IMR-90 (cell line): ENCODE measurements around the gene KIAA1143. TPM values are rescaled to one million over a fixed set of nuclear protein-coding genes. Genes with fewer than 3 reads are reported as not detected.

Experiments used
- ATAC-seq: fragments of 200-7000 bp; cut with Tn5 transposase; 2 replicates; pipeline ENCODE4 v1.9.1; 2020; ENCODE audit warnings: low read depth, mild to moderate bottlenecking, moderate library complexity
- BruUV-seq: library from RNA; stranded (reverse); fragments of 400-500 nt; replicated peaks from 2 replicates; lab custom pipeline; 2021; lab: Mats Ljungman, UMichigan
- CTCF ChIA-PET: fragments of 300-600 bp; formaldehyde crosslinking; extraction: SDS; loops from one replicate; lab custom pipeline; 2021; ENCODE audit warnings: antibody characterized with exemption; lab: Yijun Ruan, JAX
- POLR2A ChIA-PET: fragments of 300-600 bp; sonication (Branson Sonifier 250); formaldehyde crosslinking; loops from one replicate; lab custom pipeline; 2022; ENCODE audit warnings: antibody characterized with exemption; ENCODE audit not compliant: unreplicated experiment; lab: Charles Lee
- DNase-seq: peaks from one replicate; pipeline ENCODE4 v3.0.0; 2013
- H2AFZ ChIP-seq: replicated peaks from 2 replicates; pipeline ENCODE3; 2013; ENCODE audit warnings: low read length, mild to moderate bottlenecking; ENCODE audit not compliant: poor library complexity
- H2AK5ac ChIP-seq: 2 replicates; pipeline ENCODE4 v1.6.1; 2013; ENCODE audit warnings: low read depth, low read length, inconsistent platforms
- H2AK9ac ChIP-seq: replicated peaks from 2 replicates; pipeline ENCODE3; 2013; ENCODE audit warnings: mild to moderate bottlenecking, low read depth, low read length, moderate library complexity; ENCODE audit not compliant: poor library complexity
- H2BK120ac ChIP-seq: 2 replicates; pipeline ENCODE4 v1.6.1; 2013; ENCODE audit warnings: low read depth, low read length, inconsistent platforms
- H2BK15ac ChIP-seq: 3 replicates; pipeline ENCODE4 v1.6.1; 2013; ENCODE audit warnings: low read depth, low read length, inconsistent platforms
- H2BK20ac ChIP-seq: 2 replicates; pipeline ENCODE4 v1.6.1; 2013; ENCODE audit warnings: low read depth, mild to moderate bottlenecking, inconsistent platforms, low read length, moderate library complexity
- H2BK5ac ChIP-seq: 2 replicates; pipeline ENCODE4 v1.6.1; 2013; ENCODE audit warnings: mild to moderate bottlenecking, low read depth, low read length, inconsistent platforms; ENCODE audit not compliant: poor library complexity, severe bottlenecking
- H3K14ac ChIP-seq: replicated peaks from 2 replicates; pipeline ENCODE4 v1.6.1; 2013; ENCODE audit warnings: low read depth, low read length, inconsistent platforms
- H3K18ac ChIP-seq: 2 replicates; pipeline ENCODE4 v1.6.1; 2013; ENCODE audit warnings: low read depth, low read length, control low read depth
- H3K23ac ChIP-seq: 2 replicates; pipeline ENCODE4 v1.6.1; 2013; ENCODE audit warnings: low read depth, low read length, inconsistent platforms
- H3K27ac ChIP-seq: 2 replicates; pipeline ENCODE4 v1.5.1; 2013; ENCODE audit warnings: mild to moderate bottlenecking, control low read depth, low read length; ENCODE audit not compliant: insufficient read depth
- H3K27me3 ChIP-seq: 2 replicates; pipeline ENCODE4 v1.6.1; 2013; ENCODE audit warnings: low read length; ENCODE audit not compliant: control insufficient read depth, insufficient read depth
- H3K36me3 ChIP-seq: 2 replicates; pipeline ENCODE4 v1.6.1; 2013; ENCODE audit warnings: low read length, mixed read lengths; ENCODE audit not compliant: control insufficient read depth, insufficient read depth
- H3K4ac ChIP-seq: 2 replicates; pipeline ENCODE4 v1.6.1; 2013; ENCODE audit warnings: low read depth, low read length, inconsistent platforms
- H3K4me1 ChIP-seq: 2 replicates; pipeline ENCODE4 v1.6.1; 2013; ENCODE audit warnings: low read length, mixed read lengths; ENCODE audit not compliant: control insufficient read depth, insufficient read depth
- H3K4me2 ChIP-seq: 2 replicates; pipeline ENCODE4 v1.6.1; 2013; ENCODE audit warnings: low read depth, mild to moderate bottlenecking, control low read depth, low read length, moderate library complexity
- H3K4me3 ChIP-seq: 2 replicates; pipeline ENCODE4 v1.5.1; 2013; ENCODE audit warnings: low read depth, mild to moderate bottlenecking, control low read depth, low read length, moderate library complexity; ENCODE audit not compliant: insufficient read depth
- H3K56ac ChIP-seq: 2 replicates; pipeline ENCODE4 v1.6.1; 2013; ENCODE audit warnings: low read length, inconsistent platforms; ENCODE audit not compliant: insufficient read depth; ENCODE audit errors: extremely low read depth
- H3K79me1 ChIP-seq, 2 experiments: 2 replicates each; pipeline ENCODE4 v1.6.1; 2013; ENCODE audit warnings: low read length in 2 of 2, inconsistent platforms in 1 of 2, low read depth in 1 of 2
- H3K9ac ChIP-seq: 2 replicates; pipeline ENCODE4 v1.6.1; 2013; ENCODE audit warnings: low read depth, low read length, control low read depth
- H3K9me1 ChIP-seq: 2 replicates; pipeline ENCODE4 v1.6.1; 2013; ENCODE audit warnings: low read length, inconsistent platforms; ENCODE audit not compliant: insufficient read depth
- H3K9me3 ChIP-seq: 2 replicates; pipeline ENCODE4 v1.6.1; 2013; ENCODE audit warnings: low read length; ENCODE audit not compliant: control insufficient read depth, insufficient read depth
- H4K20me1 ChIP-seq: 2 replicates; pipeline ENCODE4 v1.6.1; 2013; ENCODE audit warnings: low read length, inconsistent platforms; ENCODE audit not compliant: insufficient read depth
- H4K5ac ChIP-seq: 2 replicates; pipeline ENCODE4 v1.6.1; 2013; ENCODE audit warnings: mild to moderate bottlenecking, low read depth, low read length, control low read depth
- H4K8ac ChIP-seq, 2 experiments: 2 replicates each; pipeline ENCODE4 v1.6.1; 2013; ENCODE audit warnings: low read depth in 2 of 2, low read length in 2 of 2, control low read depth in 1 of 2, inconsistent platforms in 1 of 2
- H4K91ac ChIP-seq: 2 replicates; pipeline ENCODE4 v1.6.1; 2013; ENCODE audit warnings: low read depth, low read length, inconsistent platforms; ENCODE audit not compliant: insufficient read depth
- CEBPB ChIP-seq: IDR thresholded peaks from 2 replicates; pipeline ENCODE4 v1.6.1; 2012; ENCODE audit warnings: low read depth, low read length, improper control_type of control experiment
- CHD1 ChIP-seq: IDR thresholded peaks from 2 replicates; pipeline ENCODE4 v1.6.1; 2012; ENCODE audit warnings: low read depth, low read length, improper control_type of control experiment
- MXI1 ChIP-seq: IDR thresholded peaks from 2 replicates; pipeline ENCODE4 v1.6.1; 2012; ENCODE audit warnings: low read depth, mild to moderate bottlenecking, low read length, moderate library complexity, borderline replicate concordance
- RAD21 ChIP-seq: IDR thresholded peaks from 2 replicates; pipeline ENCODE4 v1.6.1; 2012; ENCODE audit warnings: low read length, improper control_type of control experiment
- RCOR1 ChIP-seq: IDR thresholded peaks from 2 replicates; pipeline ENCODE4 v1.6.1; 2012; ENCODE audit warnings: mild to moderate bottlenecking, low read length, improper control_type of control experiment; ENCODE audit not compliant: insufficient replicate concordance
- RFX5 ChIP-seq: IDR thresholded peaks from 2 replicates; pipeline ENCODE4 v1.8.0; 2012; ENCODE audit warnings: low read depth, mild to moderate bottlenecking, low read length, moderate library complexity
- SMC3 ChIP-seq: fragments of 150-350 bp; IDR thresholded peaks from 2 replicates; pipeline ENCODE4 v1.6.1; 2016; ENCODE audit warnings: low read depth, mild to moderate bottlenecking, antibody characterized with exemption, low read length, moderate library complexity
- WGBS, 2 experiments: methylation state at CpG; one replicate each; pipeline versions ENCODE4 v1.1.5 to v1.1.7; 2013; ENCODE audit warnings: missing lambda C conversion rate in 2 of 2; ENCODE audit not compliant: insufficient read length in 1 of 2; ENCODE audit errors: extremely low coverage in 2 of 2; 5-methylcytosine and 5-hydroxymethylcytosine counted together
- dilution Hi-C: fragments of 300-500 bp; cut with HindIII; formaldehyde crosslinking; loops from one replicate; pipeline ENCODE4 v1.14.3; 2018; ENCODE audit warnings: low sequenced_read_pairs; ENCODE audit not compliant: unreplicated experiment
- in situ Hi-C: fragments of 300-500 bp; cut with MboI; formaldehyde crosslinking; loops from 3 replicates; pipeline ENCODE4 v1.14.3; 2019; ENCODE audit warnings: low sequenced_read_pairs, inconsistent platforms, mixed read lengths
- intact Hi-C: fragments of 100-400 bp; cut with micrococcal nuclease; formaldehyde crosslinking; loops from 2 replicates; pipeline ENCODE4 v1.10.0; 2022
- polyA plus RNA-seq, 3 experiments: library from polyadenylated mRNA; depleted of rRNA; stranded (reverse); fragments of >200 nt; gene quantifications; 2 replicates each; pipeline ENCODE4 v1.2.3, GENCODE V29; 2012; ENCODE audit warnings: low replicate concordance in 1 of 3
- total RNA-seq: library from RNA; depleted of rRNA; stranded (reverse); fragments of >200 nt; gene quantifications from 2 replicates; pipeline ENCODE4 v1.2.3, GENCODE V29; 2012
- TF ChIP-seq, protein P1 (sequence below): conservative IDR thresholded peaks from 2 replicates; pipeline ENCODE4 v1.5.1; 2012; ENCODE audit warnings: mild to moderate bottlenecking, low read depth, low read length, improper control_type of control experiment
- TF ChIP-seq, protein P2 (sequence below): fragments of 150-350 bp; IDR thresholded peaks from 2 replicates; pipeline ENCODE4 v1.6.1; 2016; ENCODE audit warnings: low read depth, mild to moderate bottlenecking, low read length, moderate library complexity, borderline replicate concordance
- TF ChIP-seq, protein P3 (sequence below): fragments of 150-350 bp; IDR thresholded peaks from 2 replicates; pipeline ENCODE4 v1.6.1; 2017; ENCODE audit warnings: mild to moderate bottlenecking, antibody characterized with exemption, low read length, low read depth

Gene KIAA1143
- total and polyA plus RNA-seq, 2 of the 4 experiments (the other 2 are of a cell fraction) = 6.2 to 16.8 TPM

DNA sequence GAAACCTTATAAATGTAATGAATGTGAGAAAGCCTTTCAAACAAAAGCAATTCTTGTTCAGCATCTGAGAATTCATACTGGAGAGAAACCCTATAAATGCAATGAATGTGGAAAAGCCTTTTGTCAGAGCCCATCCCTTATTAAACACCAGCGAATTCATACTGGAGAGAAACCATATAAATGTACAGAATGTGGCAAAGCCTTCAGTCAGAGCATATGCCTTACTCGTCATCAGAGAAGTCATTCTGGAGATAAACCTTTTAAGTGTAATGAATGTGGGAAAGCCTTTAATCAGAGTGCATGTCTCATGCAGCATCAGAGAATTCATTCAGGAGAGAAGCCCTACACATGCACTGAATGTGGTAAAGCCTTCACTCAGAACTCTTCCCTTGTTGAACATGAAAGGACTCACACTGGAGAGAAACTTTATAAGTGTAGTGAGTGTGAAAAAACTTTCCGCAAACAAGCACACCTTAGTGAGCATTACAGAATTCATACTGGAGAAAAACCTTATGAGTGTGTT lies 26.7 kb downstream of the KIAA1143 start:
- Histone ChIP-seq H2AFZ (no peak overlapping the region), H2AK9ac (no peak overlapping the region)

More for the DNA sequence above, 26.7 kb downstream of the KIAA1143 start:
- in situ Hi-C loops (no loop called here), dilution Hi-C loops (no loop called here), intact Hi-C loops (no loop called here)
- H3K4me3 ChIP-seq = no peak overlapping the region
- no TSS peak for BruUV-seq
- H4K20me1 ChIP-seq = no peaks in the 10 kb centered on the region
- no peak overlapping the region for H4K5ac ChIP-seq
- TF ChIP-seq RAD21 (no peak), RFX5 (no peak), CEBPB (no peak), SMC3 (no peak), MXI1 (no peak), CHD1 (no peak), RCOR1 (no peak)
- TF ChIP-seq, protein P1, sequence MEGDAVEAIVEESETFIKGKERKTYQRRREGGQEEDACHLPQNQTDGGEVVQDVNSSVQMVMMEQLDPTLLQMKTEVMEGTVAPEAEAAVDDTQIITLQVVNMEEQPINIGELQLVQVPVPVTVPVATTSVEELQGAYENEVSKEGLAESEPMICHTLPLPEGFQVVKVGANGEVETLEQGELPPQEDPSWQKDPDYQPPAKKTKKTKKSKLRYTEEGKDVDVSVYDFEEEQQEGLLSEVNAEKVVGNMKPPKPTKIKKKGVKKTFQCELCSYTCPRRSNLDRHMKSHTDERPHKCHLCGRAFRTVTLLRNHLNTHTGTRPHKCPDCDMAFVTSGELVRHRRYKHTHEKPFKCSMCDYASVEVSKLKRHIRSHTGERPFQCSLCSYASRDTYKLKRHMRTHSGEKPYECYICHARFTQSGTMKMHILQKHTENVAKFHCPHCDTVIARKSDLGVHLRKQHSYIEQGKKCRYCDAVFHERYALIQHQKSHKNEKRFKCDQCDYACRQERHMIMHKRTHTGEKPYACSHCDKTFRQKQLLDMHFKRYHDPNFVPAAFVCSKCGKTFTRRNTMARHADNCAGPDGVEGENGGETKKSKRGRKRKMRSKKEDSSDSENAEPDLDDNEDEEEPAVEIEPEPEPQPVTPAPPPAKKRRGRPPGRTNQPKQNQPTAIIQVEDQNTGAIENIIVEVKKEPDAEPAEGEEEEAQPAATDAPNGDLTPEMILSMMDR = no peak
- TF ChIP-seq, protein P2, sequence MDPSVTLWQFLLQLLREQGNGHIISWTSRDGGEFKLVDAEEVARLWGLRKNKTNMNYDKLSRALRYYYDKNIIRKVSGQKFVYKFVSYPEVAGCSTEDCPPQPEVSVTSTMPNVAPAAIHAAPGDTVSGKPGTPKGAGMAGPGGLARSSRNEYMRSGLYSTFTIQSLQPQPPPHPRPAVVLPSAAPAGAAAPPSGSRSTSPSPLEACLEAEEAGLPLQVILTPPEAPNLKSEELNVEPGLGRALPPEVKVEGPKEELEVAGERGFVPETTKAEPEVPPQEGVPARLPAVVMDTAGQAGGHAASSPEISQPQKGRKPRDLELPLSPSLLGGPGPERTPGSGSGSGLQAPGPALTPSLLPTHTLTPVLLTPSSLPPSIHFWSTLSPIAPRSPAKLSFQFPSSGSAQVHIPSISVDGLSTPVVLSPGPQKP = no peak
- TF ChIP-seq, protein P3, sequence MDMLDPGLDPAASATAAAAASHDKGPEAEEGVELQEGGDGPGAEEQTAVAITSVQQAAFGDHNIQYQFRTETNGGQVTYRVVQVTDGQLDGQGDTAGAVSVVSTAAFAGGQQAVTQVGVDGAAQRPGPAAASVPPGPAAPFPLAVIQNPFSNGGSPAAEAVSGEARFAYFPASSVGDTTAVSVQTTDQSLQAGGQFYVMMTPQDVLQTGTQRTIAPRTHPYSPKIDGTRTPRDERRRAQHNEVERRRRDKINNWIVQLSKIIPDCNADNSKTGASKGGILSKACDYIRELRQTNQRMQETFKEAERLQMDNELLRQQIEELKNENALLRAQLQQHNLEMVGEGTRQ = no peak
- POLR2A ChIA-PET = no interaction called here
- H3K9me3 ChIP-seq = peaks cover 62% of the 10 kb centered on the region
- no peak overlapping the region for H3K56ac ChIP-seq
- H3K4ac ChIP-seq = no peak overlapping the region
- no peak overlapping the region for H3K14ac ChIP-seq
- H3K27ac ChIP-seq = no peak overlapping the region
- no peak overlapping the region for H3K18ac ChIP-seq
- H3K27me3 ChIP-seq = no peaks in the 10 kb centered on the region
- H2AK5ac ChIP-seq = no peak overlapping the region
- peaks cover 5 to 6% of the 10 kb centered on the region in 2 experiments; a peak in 2 of 4 replicates for H3K79me1 ChIP-seq
- no peak overlapping the region for H2BK20ac ChIP-seq
- no peaks in the 10 kb centered on the region for H3K9me1 ChIP-seq
- DNase-seq = no peak
- no peak overlapping the region for H3K9ac ChIP-seq
- no peak overlapping the region for H2BK5ac ChIP-seq
- H4K91ac ChIP-seq = no peak overlapping the region
- ATAC-seq = no peak
- no peaks in the 10 kb centered on the region for H3K4me1 ChIP-seq
- no peak overlapping the region for H2BK15ac ChIP-seq
- H3K36me3 ChIP-seq = peaks cover 8% of the 10 kb centered on the region
- H2BK120ac ChIP-seq = no peak overlapping the region
- no peak overlapping the region for H3K4me2 ChIP-seq
- CTCF ChIA-PET = no interaction called here
- no CpG with 5 or more reads among the region's 3 CpGs for WGBS, 2 experiments
- H3K23ac ChIP-seq = no peak overlapping the region
- H4K8ac ChIP-seq = no peak overlapping the region
